H1 (cell line): ENCODE measurements around the gene COL20A1. TPM values are rescaled to one million over a fixed set of nuclear protein-coding genes. Genes with fewer than 3 reads are reported as not detected.

Experiments used
- CTCF ChIA-PET: fragments of 300-600 bp; sonication (Branson Sonifier 250); formaldehyde crosslinking; loops from one replicate; lab custom pipeline; 2021; ENCODE audit not compliant: partially characterized antibody; lab: Charles Lee
- POLR2A ChIA-PET: fragments of 300-600 bp; sonication (Branson Sonifier 250); formaldehyde crosslinking; loops from one replicate; lab custom pipeline; 2021; ENCODE audit warnings: inconsistent platforms; ENCODE audit not compliant: partially characterized antibody; lab: Charles Lee
- DNase-seq, 2 experiments: peaks; one replicate each; pipeline versions ENCODE4 v3.0.0 to v3.0.0-alpha.2; 2010 to 2022; ENCODE audit warnings: low spot score in 2 of 2, low read depth in 1 of 2, mixed read lengths in 1 of 2
- FAIRE-seq: peaks from 2 replicates; lab custom pipeline; 2011; peaks lifted over from hg19 to GRCh38; lab: Jason Lieb, UNC
- H2AFZ ChIP-seq: 2 replicates; pipeline ENCODE4 v1.8.1; 2012; ENCODE audit warnings: low read length, inconsistent platforms
- H2AK5ac ChIP-seq: 2 replicates; pipeline ENCODE4 v1.6.1; 2013; ENCODE audit warnings: low read depth, low read length
- H2BK120ac ChIP-seq: replicated peaks from 2 replicates; pipeline ENCODE3; 2013; ENCODE audit warnings: low read depth, low read length, inconsistent platforms
- H2BK12ac ChIP-seq: 2 replicates; pipeline ENCODE4 v1.6.1; 2013; ENCODE audit warnings: low read depth, low read length
- H2BK15ac ChIP-seq: 2 replicates; pipeline ENCODE4 v1.6.1; 2013; ENCODE audit warnings: low read length
- H2BK20ac ChIP-seq: 2 replicates; pipeline ENCODE4 v1.6.1; 2013; ENCODE audit warnings: low read length
- H2BK5ac ChIP-seq: 2 replicates; pipeline ENCODE4 v1.6.1; 2013; ENCODE audit warnings: low read depth, low read length
- H3K14ac ChIP-seq: 2 replicates; pipeline ENCODE4 v1.6.1; 2013; ENCODE audit warnings: inconsistent platforms; ENCODE audit not compliant: insufficient read length
- H3K18ac ChIP-seq: 2 replicates; pipeline ENCODE4 v1.6.1; 2013; ENCODE audit warnings: low read length; ENCODE audit errors: extremely low read depth
- H3K23ac ChIP-seq: 2 replicates; pipeline ENCODE4 v1.6.1; 2013; ENCODE audit warnings: inconsistent platforms; ENCODE audit not compliant: insufficient read length
- H3K23me2 ChIP-seq: 2 replicates; pipeline ENCODE4 v1.6.1; 2013; ENCODE audit warnings: low read depth, low read length
- H3K27ac ChIP-seq: 2 replicates; pipeline ENCODE4 v1.6.1; 2011; ENCODE audit warnings: low read depth, low read length, inconsistent platforms
- H3K27me3 ChIP-seq, 4 experiments: replicated peaks in 1 of 4; 1 replicate in 1 of 4; 2 replicates in 3 of 4; pipeline versions ENCODE4 v1.6.1 to v1.8.1; 2011 to 2013; ENCODE audit warnings: low read length in 3 of 4, mild to moderate bottlenecking in 3 of 4, inconsistent platforms in 2 of 4, mixed read lengths in 2 of 4, moderate library complexity in 1 of 4; ENCODE audit not compliant: control insufficient read depth in 3 of 4, insufficient read depth in 3 of 4; ENCODE audit errors: extremely low read depth in 1 of 4
- H3K36me3 ChIP-seq, 4 experiments: 2 replicates each; pipeline versions ENCODE4 v1.6.1 to v1.8.1; 2011 to 2013; ENCODE audit warnings: mild to moderate bottlenecking in 4 of 4, low read length in 3 of 4, moderate library complexity in 2 of 4, control low read depth in 1 of 4, inconsistent platforms in 1 of 4; ENCODE audit not compliant: insufficient read depth in 4 of 4, control insufficient read depth in 2 of 4
- H3K4ac ChIP-seq: replicated peaks from 2 replicates; pipeline ENCODE3; 2013; ENCODE audit warnings: low read length, low read depth, mixed read lengths, inconsistent platforms; ENCODE audit not compliant: insufficient read length
- H3K4me1 ChIP-seq, 4 experiments: replicated peaks in 1 of 4; 1 replicate in 1 of 4; 2 replicates in 3 of 4; pipeline versions ENCODE4 v1.6.1 to v1.8.1; 2011 to 2013; ENCODE audit warnings: low read length in 3 of 4, inconsistent platforms in 2 of 4, mixed read lengths in 1 of 4; ENCODE audit not compliant: insufficient read depth in 4 of 4, control insufficient read depth in 3 of 4
- H3K4me2 ChIP-seq, 2 experiments: 2 replicates each; pipeline versions ENCODE4 v1.6.1 to v1.8.1; 2011 to 2013; ENCODE audit warnings: low read depth in 2 of 2, low read length in 2 of 2, control low read depth in 1 of 2, inconsistent platforms in 1 of 2, mild to moderate bottlenecking in 1 of 2; ENCODE audit not compliant: insufficient read depth in 1 of 2
- H3K4me3 ChIP-seq, 4 experiments: fragments of 200-600, 300-600 bp in 1 of 4; sonication (generic), shearing (Covaris generic), sonication (Bioruptor Twin) in 1 of 4; 2 replicates each; pipeline versions ENCODE4 v1.5.1 to v1.8.1; 2011 to 2016; ENCODE audit warnings: low read length in 4 of 4, low read depth in 3 of 4, control low read depth in 2 of 4, inconsistent platforms in 2 of 4, mild to moderate bottlenecking in 2 of 4, mixed read lengths in 1 of 4, moderate library complexity in 1 of 4; ENCODE audit not compliant: insufficient read depth in 2 of 4; ENCODE audit errors: extremely low read depth in 1 of 4
- H3K56ac ChIP-seq: replicated peaks from 2 replicates; pipeline ENCODE3; 2013; ENCODE audit warnings: low read depth, mild to moderate bottlenecking, mixed read lengths, low read length, inconsistent platforms; ENCODE audit not compliant: insufficient read length
- H3K79me1 ChIP-seq: 2 replicates; pipeline ENCODE4 v1.6.1; 2013; ENCODE audit warnings: low read depth, low read length, control low read depth
- H3K79me2 ChIP-seq, 2 experiments: 2 replicates each; pipeline versions ENCODE4 v1.6.1 to v1.8.1; 2012 to 2013; ENCODE audit warnings: low read length in 2 of 2, mild to moderate bottlenecking in 2 of 2, inconsistent platforms in 1 of 2; ENCODE audit not compliant: insufficient read depth in 2 of 2, control insufficient read depth in 1 of 2
- H3K9ac ChIP-seq, 4 experiments: replicated peaks in 1 of 4; 1 replicate in 1 of 4; 2 replicates in 3 of 4; pipeline versions ENCODE4 v1.6.1 to v1.8.1; 2011 to 2013; ENCODE audit warnings: low read depth in 3 of 4, low read length in 3 of 4, control low read depth in 2 of 4, mild to moderate bottlenecking in 2 of 4, moderate library complexity in 2 of 4, inconsistent platforms in 1 of 4; ENCODE audit errors: extremely low read depth in 1 of 4
- H3K9me3 ChIP-seq, 2 experiments: 2 replicates each; pipeline versions ENCODE4 v1.6.1 to v1.8.1; 2012 to 2013; ENCODE audit warnings: mild to moderate bottlenecking in 2 of 2, moderate library complexity in 2 of 2, control low read depth in 1 of 2, inconsistent platforms in 1 of 2, low read depth in 1 of 2, low read length in 1 of 2, mixed read lengths in 1 of 2; ENCODE audit not compliant: insufficient read depth in 2 of 2
- H4K20me1 ChIP-seq, 2 experiments: replicated peaks in 1 of 2; 2 replicates each; pipeline versions ENCODE3 to v1.8.1; 2011 to 2013; ENCODE audit warnings: inconsistent platforms in 2 of 2, low read length in 2 of 2, mild to moderate bottlenecking in 1 of 2; ENCODE audit not compliant: insufficient read depth in 2 of 2, control insufficient read depth in 1 of 2
- H4K5ac ChIP-seq: 2 replicates; pipeline ENCODE4 v1.6.1; 2013; ENCODE audit warnings: low read length, low read depth, mixed read lengths, inconsistent platforms; ENCODE audit not compliant: insufficient read length
- H4K8ac ChIP-seq: 2 replicates; pipeline ENCODE4 v1.8.0; 2013; ENCODE audit warnings: mild to moderate bottlenecking, moderate library complexity, low read length, inconsistent platforms; ENCODE audit not compliant: insufficient read depth; ENCODE audit errors: extremely low read depth
- H4K91ac ChIP-seq: replicated peaks from 2 replicates; pipeline ENCODE3; 2013; ENCODE audit warnings: low read length, mixed read lengths, inconsistent platforms; ENCODE audit not compliant: insufficient read length
- BCL11A ChIP-seq, 2 experiments: IDR thresholded peaks; one replicate each; pipeline ENCODE4 v1.6.1; 2011; ENCODE audit warnings: low read depth in 2 of 2, low read length in 2 of 2, mild to moderate bottlenecking in 2 of 2
- PHF8 ChIP-seq: fragments of 200-600 bp; sonication (generic); conservative IDR thresholded peaks from 2 replicates; pipeline ENCODE4 v1.7.1; 2012; ENCODE audit warnings: low read depth, mild to moderate bottlenecking, inconsistent platforms, low read length, moderate library complexity
- RAD21 ChIP-seq, 2 experiments: IDR thresholded peaks in 1 of 2; conservative IDR thresholded peaks in 1 of 2; 2 replicates each; pipeline ENCODE4 v1.6.1; 2011; ENCODE audit warnings: low read depth in 2 of 2, low read length in 2 of 2, improper control_type of control experiment in 1 of 2, inconsistent platforms in 1 of 2, mild to moderate bottlenecking in 1 of 2, moderate library complexity in 1 of 2
- RBBP5 ChIP-seq: IDR thresholded peaks from 2 replicates; pipeline ENCODE4 v1.7.1; 2012; ENCODE audit warnings: low read depth, mild to moderate bottlenecking, inconsistent platforms, low read length, moderate library complexity, borderline replicate concordance
- RNF2 ChIP-seq: fragments of 200-900, 300-1000 bp; sonication (generic); IDR thresholded peaks from 2 replicates; pipeline ENCODE4 v1.7.1; 2016; ENCODE audit warnings: borderline replicate concordance, low read depth, mild to moderate bottlenecking, antibody characterized with exemption, low read length; ENCODE audit not compliant: poor library complexity, severe bottlenecking; ENCODE audit errors: missing control alignments
- SAP30 ChIP-seq: fragments of 300-600 bp; sonication (generic); IDR thresholded peaks from 2 replicates; pipeline ENCODE4 v1.7.1; 2012; ENCODE audit warnings: low read length, moderate library complexity, mild to moderate bottlenecking, inconsistent platforms; ENCODE audit not compliant: insufficient read depth, insufficient replicate concordance
- TCF12 ChIP-seq: IDR thresholded peaks from 2 replicates; pipeline ENCODE4 v1.6.1; 2011; ENCODE audit warnings: low read depth, mild to moderate bottlenecking, low read length
- WGBS, 2 experiments: shearing (Covaris generic) in 1 of 2; methylation state at CpG; one replicate each; pipeline versions ENCODE4 v1.1.6 to v1.1.7; 2013 to 2015; ENCODE audit warnings: low lambda C conversion rate in 2 of 2, mixed read lengths in 2 of 2, inconsistent platforms in 1 of 2, low coverage in 1 of 2, missing lambda C conversion rate in 1 of 2; ENCODE audit not compliant: insufficient replicate concordance in 2 of 2, insufficient coverage in 1 of 2, insufficient read length in 1 of 2; ENCODE audit errors: extremely low coverage in 1 of 2, missing lambda C conversion rate in 1 of 2; 5-methylcytosine and 5-hydroxymethylcytosine counted together
- polyA plus RNA-seq, 7 experiments: library from polyadenylated mRNA; depleted of rRNA in 3 of 7; stranded (reverse) in 5 of 7; unstranded in 2 of 7; fragments of >200 nt in 5 of 7; fragments of 200-250 nt in 2 of 7; gene quantifications; 1 replicate in 5 of 7; 2 replicates in 1 of 7; 4 replicates in 1 of 7; pipeline versions ENCODE4 v1.2.1 to v1.2.3, GENCODE V29; 2011 to 2013; ENCODE audit warnings: missing spikeins in 2 of 7, mixed read lengths in 2 of 7
- total RNA-seq: library from RNA; stranded (reverse); fragmentation: NEBNext Ultra II Directional; extraction: Animal tissue kit (Norgen Biotek cat#: 25700); gene quantifications from 2 replicates; pipeline ENCODE4 v1.2.1, GENCODE V29; 2021
- TF ChIP-seq, protein P1 (sequence below): IDR thresholded peaks from 2 replicates; pipeline ENCODE4 v1.6.1; 2011; ENCODE audit warnings: low read depth, mild to moderate bottlenecking, low read length; ENCODE audit not compliant: insufficient read depth

Gene COL20A1
- total and polyA plus RNA-seq, 2 of the 8 experiments (the other 6 are each of a cell fraction or from before 2014, with no cell fraction given) = 0.19 to 0.21 TPM

DNA sequence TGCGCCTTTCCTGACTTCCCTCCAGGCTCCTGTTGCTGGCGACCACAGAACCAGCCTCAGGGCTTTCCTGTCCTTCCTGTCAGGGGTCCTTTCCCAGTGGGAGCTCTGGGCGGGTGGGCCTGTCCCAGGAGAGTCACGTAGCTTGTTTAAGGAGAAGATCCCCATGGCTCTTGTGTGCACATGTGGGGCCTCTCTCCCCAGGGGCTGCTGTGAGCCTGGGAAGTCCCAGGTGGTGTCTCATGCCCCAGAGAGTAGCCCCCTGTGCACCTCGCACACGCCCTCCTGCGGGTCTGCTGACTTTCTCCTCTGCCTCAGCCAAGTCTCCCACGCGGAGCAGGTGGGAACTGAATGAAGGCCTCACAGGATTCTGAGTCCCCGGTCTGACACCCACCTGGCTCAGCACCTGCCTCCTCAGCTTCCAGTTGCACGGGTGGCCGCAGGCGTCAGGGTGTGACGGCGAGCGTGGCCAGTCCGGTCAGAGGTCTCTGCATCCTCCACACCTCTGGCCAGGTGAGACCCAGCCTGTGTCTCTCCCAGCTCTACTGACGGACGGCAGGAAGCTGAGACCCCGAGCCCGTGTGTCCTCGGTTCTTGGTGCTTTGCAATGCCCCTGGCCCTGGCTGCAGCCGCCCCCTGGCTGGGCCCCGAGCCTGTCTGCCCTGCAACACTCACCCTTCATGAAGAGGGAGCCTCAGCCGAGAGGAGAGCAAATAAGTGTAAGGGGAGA lies 33.1 kb upstream of the COL20A1 start:
- ChIA-PET POLR2A (interaction anchor here (1.0 to 1.8 kb wide), 5 partner anchors 9 to 31 kb away, joined by 3 to 4 read pairs (median 3); no protein-coding TSS in a partner anchor), CTCF (interaction anchor here (0.9 to 4.1 kb wide), 8 partner anchors 12 to 48 kb away, joined by 3 to 40 read pairs (median 5); no protein-coding TSS in a partner anchor)
- no peak overlapping the region for H3K4ac ChIP-seq
- peaks cover 0 to 22% (median 15%) of the 10 kb centered on the region in 4 experiments; a peak in 4 of 7 replicates for H3K27me3 ChIP-seq
- FAIRE-seq (no peak), DNase-seq (no peak)
- H2BK5ac ChIP-seq = no peak overlapping the region
- H2BK20ac ChIP-seq = no peak overlapping the region
- H4K8ac ChIP-seq = no peak overlapping the region
- no peak overlapping the region for H3K14ac ChIP-seq
- 81% methylated on average over 24 of the region's 25 CpGs; no CpG with 5 or more reads in 1 of the 2 experiments for WGBS, 2 experiments
- H3K23ac ChIP-seq = no peak overlapping the region
- peaks cover 2% of the 10 kb centered on the region; the same call in 1 of the 2 replicates for H3K23me2 ChIP-seq
- H2AK5ac ChIP-seq = 0 out of 2 replicates have a peak overlapping the region, but pooled peaks have one; percentile 65
- H3K56ac ChIP-seq = no peak overlapping the region
- no peak overlapping the region for H2AFZ ChIP-seq
- H3K79me2 ChIP-seq = no peaks in the 10 kb centered on the region
- H3K9me3 ChIP-seq = no peaks in the 10 kb centered on the region
- no peaks in the 10 kb centered on the region for H3K79me1 ChIP-seq
- 0 out of 2 replicates have a peak overlapping the region, but pooled peaks have one; percentile 39 for H2BK12ac ChIP-seq
- H4K5ac ChIP-seq = no peak overlapping the region
- no peak overlapping the region for H3K18ac ChIP-seq
- peaks cover 2 to 13% (median 6%) of the 10 kb centered on the region in 4 experiments; a peak in 6 of 7 replicates for H3K4me1 ChIP-seq
- no peaks in the 10 kb centered on the region for H3K36me3 ChIP-seq
- H3K4me2 ChIP-seq = no peak overlapping the region
- H2BK15ac ChIP-seq = peak overlapping the region; percentile 61; the same call in 1 of the 2 replicates
- H2BK120ac ChIP-seq = no peak overlapping the region
- H4K91ac ChIP-seq = no peak overlapping the region
- no peak overlapping the region for H3K4me3 ChIP-seq
- H3K9ac ChIP-seq = no peak overlapping the region
- H3K27ac ChIP-seq = no peak overlapping the region
- peaks cover 0 to 4% of the 10 kb centered on the region in 2 experiments for H4K20me1 ChIP-seq
- TF ChIP-seq RAD21 (IDR thresholded peaks at IDR 0.05 in 1 of 2, conservative IDR thresholded peaks at IDR 0.05 in 1 of 2; ENCODE audit: low read depth in 2 of 2, low read length in 2 of 2) = no peak
- no peak for TF ChIP-seq PHF8
- no peak for TF ChIP-seq RNF2
- no peak for TF ChIP-seq BCL11A (IDR thresholded peaks at IDR 0.05; ENCODE audit: low read depth in 2 of 2, low read length in 2 of 2)
- no peak for TF ChIP-seq RBBP5
- TF ChIP-seq, protein P1, sequence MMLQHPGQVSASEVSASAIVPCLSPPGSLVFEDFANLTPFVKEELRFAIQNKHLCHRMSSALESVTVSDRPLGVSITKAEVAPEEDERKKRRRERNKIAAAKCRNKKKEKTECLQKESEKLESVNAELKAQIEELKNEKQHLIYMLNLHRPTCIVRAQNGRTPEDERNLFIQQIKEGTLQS = no peak
- TF ChIP-seq SAP30 = no peak
- no peak for TF ChIP-seq TCF12
